OCI-LY7 (cell line): ENCODE results near the gene CFAP61. TPM values are rescaled to one million over a fixed set of nuclear protein-coding genes. Genes with fewer than 3 reads are reported as not detected.

Experiments used
- BruUV-seq: library from RNA; stranded (reverse); fragments of 400-500 nt; replicated peaks from 2 replicates; lab custom pipeline; 2021; lab: Mats Ljungman, UMichigan
- CTCF ChIA-PET: fragments of 300-600 bp; sonication (Branson Sonifier 250); formaldehyde crosslinking; loops from one replicate; lab custom pipeline; 2022; ENCODE audit warnings: antibody characterized with exemption; ENCODE audit not compliant: unreplicated experiment; lab: Charles Lee
- POLR2A ChIA-PET: fragments of 300-600 bp; sonication (Branson Sonifier 250); formaldehyde crosslinking; loops from one replicate; lab custom pipeline; 2022; ENCODE audit warnings: antibody characterized with exemption; lab: Charles Lee
- DNase-seq: peaks from one replicate; pipeline ENCODE4 v3.0.0-alpha.2; 2015; ENCODE audit warnings: low spot score
- H2AFZ ChIP-seq: fragments of 200-600 bp; sonication (generic), shearing (Covaris generic); 2 replicates; pipeline ENCODE4 v1.6.1; 2014; ENCODE audit warnings: mild to moderate bottlenecking, antibody characterized with exemption, low read length, moderate library complexity
- H3K27ac ChIP-seq: fragments of 200-600 bp; sonication (generic); 2 replicates; pipeline ENCODE4 v1.5.1; 2014; ENCODE audit warnings: mixed run types, low read depth, mild to moderate bottlenecking, moderate library complexity, low read length, inconsistent platforms; ENCODE audit not compliant: poor library complexity, severe bottlenecking
- H3K36me3 ChIP-seq: fragments of 200-600 bp; sonication (generic); 2 replicates; pipeline ENCODE4 v1.6.1; 2014; ENCODE audit warnings: mild to moderate bottlenecking, antibody characterized with exemption, low read length, moderate library complexity, mixed read lengths; ENCODE audit not compliant: insufficient read depth
- H3K4me1 ChIP-seq: fragments of 200-600 bp; sonication (generic); 2 replicates; pipeline ENCODE4 v1.5.1; 2014; ENCODE audit warnings: mild to moderate bottlenecking, low read length; ENCODE audit not compliant: insufficient read depth, poor library complexity, severe bottlenecking
- H3K4me2 ChIP-seq: fragments of 200-600 bp; sonication (generic); 2 replicates; pipeline ENCODE4 v1.6.1; 2014; ENCODE audit warnings: mild to moderate bottlenecking, low read length
- H3K4me3 ChIP-seq: fragments of 200-600 bp; sonication (generic); 2 replicates; pipeline ENCODE4 v1.5.1; 2014; ENCODE audit warnings: mild to moderate bottlenecking, low read depth, low read length; ENCODE audit not compliant: poor library complexity, severe bottlenecking
- H3K79me2 ChIP-seq: fragments of 200-600 bp; sonication (generic); 2 replicates; pipeline ENCODE4 v1.6.1; 2016; ENCODE audit warnings: low read depth, mild to moderate bottlenecking, low read length, moderate library complexity, mixed read lengths; ENCODE audit not compliant: insufficient read depth
- H3K9me2 ChIP-seq: fragments of 200-600 bp; sonication (generic); 2 replicates; pipeline ENCODE4 v1.6.1; 2016; ENCODE audit warnings: mild to moderate bottlenecking, low read length, mixed read lengths; ENCODE audit not compliant: insufficient read depth
- H3K9me3 ChIP-seq: fragments of 200-600 bp; sonication (generic); 2 replicates; pipeline ENCODE4 v1.6.1; 2014; ENCODE audit warnings: mild to moderate bottlenecking, mixed run types, low read length, mixed read lengths
- H4K20me1 ChIP-seq: fragments of 200-600 bp; sonication (generic); 2 replicates; pipeline ENCODE4 v1.6.1; 2014; ENCODE audit warnings: mild to moderate bottlenecking, antibody characterized with exemption, low read length, moderate library complexity, mixed read lengths; ENCODE audit not compliant: insufficient read depth
- CTCF ChIP-seq: fragments of 200-600 bp; sonication (generic); conservative IDR thresholded peaks from 2 replicates; pipeline ENCODE4 v1.5.1; 2014; ENCODE audit warnings: mild to moderate bottlenecking, antibody characterized with exemption, low read length, moderate library complexity, mixed read lengths
- EZH2phosphoT487 ChIP-seq: fragments of 200-600 bp; sonication (generic); IDR thresholded peaks from 2 replicates; pipeline ENCODE4 v1.6.1; 2018; ENCODE audit warnings: low read depth, borderline replicate concordance, mild to moderate bottlenecking, mixed run types, antibody characterized with exemption, low read length, moderate library complexity, mixed read lengths
- intact Hi-C: fragments of 100-400 bp; cut with micrococcal nuclease; formaldehyde crosslinking; loops from one replicate; pipeline ENCODE4 v1.10.0; 2022; ENCODE audit not compliant: unreplicated experiment
- total RNA-seq, 2 experiments: library from RNA; depleted of rRNA in 1 of 2; stranded (reverse); fragments of >200 nt in 1 of 2; shearing (Covaris generic) in 1 of 2; gene quantifications; 2 replicates each; pipeline ENCODE4 v1.2.3, GENCODE V29; 2014 to 2022

Gene CFAP61
- total RNA-seq, 2 experiments from 2014 or later = 0.06 TPM; not detected in 1

- no TSS peak for BruUV-seq
- no peak overlapping the region for H2AFZ ChIP-seq
- H3K4me2 ChIP-seq = no peak overlapping the region
- H3K4me1 ChIP-seq = no peaks in the 10 kb centered on the region
- ChIA-PET CTCF (no interaction called here), POLR2A (no interaction called here)
- no peak for DNase-seq
- H3K36me3 ChIP-seq = no peaks in the 10 kb centered on the region
- H4K20me1 ChIP-seq = no peaks in the 10 kb centered on the region
- no peaks in the 10 kb centered on the region for H3K79me2 ChIP-seq
- H3K4me3 ChIP-seq = no peak overlapping the region
- no peak overlapping the region for H3K27ac ChIP-seq
- no peaks in the 10 kb centered on the region for H3K9me2 ChIP-seq
- no peaks in the 10 kb centered on the region for H3K9me3 ChIP-seq
- no peak for TF ChIP-seq EZH2phosphoT487
- TF ChIP-seq CTCF = no peak
- intact Hi-C loops = no loop called here
Observed at GRCh38 chr20:20184706-20185105, 132.4 kb downstream of the CFAP61 start.

GRCh38 chr20:20188647-20189046 is 136.3 kb downstream of the CFAP61 start:
- no TSS peak for BruUV-seq
- TF ChIP-seq CTCF (no peak), EZH2phosphoT487 (no peak)
- POLR2A ChIA-PET = no interaction called here

GRCh38 chr20:20192366-20192765 is 140.0 kb downstream of the CFAP61 start:
- intact Hi-C loops = no loop called here
- Histone ChIP-seq H3K36me3 (no peaks in the 10 kb centered on the region), H3K4me3 (no peak overlapping the region), H3K4me1 (no peaks in the 10 kb centered on the region), H3K4me2 (no peak overlapping the region), H2AFZ (no peak overlapping the region), H3K79me2 (no peaks in the 10 kb centered on the region), H3K9me3 (no peaks in the 10 kb centered on the region), H4K20me1 (no peaks in the 10 kb centered on the region), H3K27ac (no peak overlapping the region), H3K9me2 (no peaks in the 10 kb centered on the region)
- ChIA-PET CTCF (no interaction called here), POLR2A (no interaction called here)
- no peak for TF ChIP-seq EZH2phosphoT487
- no peak for TF ChIP-seq CTCF
- no TSS peak for BruUV-seq
- DNase-seq = no peak

More at GRCh38 chr20:20188647-20189046, 136.3 kb downstream of the CFAP61 start:
- Histone ChIP-seq H2AFZ (no peak overlapping the region), H3K4me2 (no peak overlapping the region), H3K9me2 (no peaks in the 10 kb centered on the region), H3K9me3 (no peaks in the 10 kb centered on the region), H3K4me3 (no peak overlapping the region), H3K36me3 (no peaks in the 10 kb centered on the region), H3K79me2 (no peaks in the 10 kb centered on the region), H3K4me1 (no peaks in the 10 kb centered on the region), H3K27ac (no peak overlapping the region), H4K20me1 (no peaks in the 10 kb centered on the region)
- no peak for DNase-seq
- CTCF ChIA-PET = no interaction called here
- intact Hi-C loops = no loop called here
